K562 (cell line): ENCODE results near the gene TMC6. TPM values are rescaled to one million over a fixed set of nuclear protein-coding genes. Genes with fewer than 3 reads are reported as not detected.

Source experiments
- CHCHD3 ChIP-seq: fragments of 250-450 bp; sonication (Bioruptor Pico); IDR thresholded peaks from 2 replicates; pipeline ENCODE4 v2.1.2; 2022; ENCODE audit warnings: mild to moderate bottlenecking
- CHD1 ChIP-seq: fragments of 200-600 bp; sonication (generic); IDR thresholded peaks from one replicate; pipeline ENCODE4 v1.6.1; 2012; ENCODE audit warnings: mild to moderate bottlenecking, moderate library complexity, low read length, inconsistent platforms
- EHMT2 ChIP-seq: fragments of 450-650 bp; IDR thresholded peaks from 2 replicates; pipeline ENCODE4 v1.6.1; 2018; ENCODE audit warnings: antibody characterized with exemption
- EP300 ChIP-seq: IDR thresholded peaks from 2 replicates; pipeline ENCODE4 v1.6.1; 2012; ENCODE audit warnings: low read length, improper control_type of control experiment
- GTF3C2 ChIP-seq: IDR thresholded peaks from 3 replicates; pipeline ENCODE4 v1.6.1; 2011; ENCODE audit warnings: borderline replicate concordance, mild to moderate bottlenecking, moderate library complexity; ENCODE audit not compliant: insufficient read length; ENCODE audit errors: extremely low read depth
- HCFC1 ChIP-seq: IDR thresholded peaks from 2 replicates; pipeline ENCODE4 v1.6.1; 2012; ENCODE audit warnings: low read depth, low read length, improper control_type of control experiment
- MECOM ChIP-seq: fragments of 250-450 bp; sonication (Bioruptor Pico); IDR thresholded peaks from 2 replicates; pipeline ENCODE4 v1.8.0; 2022; ENCODE audit warnings: inconsistent platforms
- MIER1 ChIP-seq: fragments of 450-650 bp; IDR thresholded peaks from 2 replicates; pipeline ENCODE4 v1.6.1; 2016; ENCODE audit warnings: antibody characterized with exemption, mild to moderate bottlenecking, low read depth
- NFE2 ChIP-seq: IDR thresholded peaks from 2 replicates; pipeline ENCODE4 v1.6.1; 2014; ENCODE audit warnings: antibody characterized with exemption, low read depth
- POLR2A ChIP-seq: fragments of 450-650 bp; conservative IDR thresholded peaks from 2 replicates; pipeline ENCODE4 v1.6.1; 2016
- RBFOX2 ChIP-seq: fragments of 200-400 bp; formaldehyde crosslinking; IDR thresholded peaks from 2 replicates; pipeline ENCODE4 v1.6.1; 2017; ENCODE audit warnings: low read depth, mild to moderate bottlenecking, low read length, moderate library complexity
- RBM22 ChIP-seq: fragments of 200-400 bp; formaldehyde crosslinking; IDR thresholded peaks from 2 replicates; pipeline ENCODE4 v1.6.1; 2018; ENCODE audit warnings: low read length, low read depth; ENCODE audit not compliant: poor library complexity, severe bottlenecking
- RCOR1 ChIP-seq, 2 experiments: IDR thresholded peaks; 2 replicates each; pipeline ENCODE4 v1.6.1; 2012; ENCODE audit warnings: low read depth in 2 of 2, low read length in 2 of 2, borderline replicate concordance in 1 of 2, improper control_type of control experiment in 1 of 2
- SMAD3 ChIP-seq: fragments of 450-650 bp; formaldehyde crosslinking; conservative IDR thresholded peaks from 2 replicates; pipeline ENCODE4 v1.4.0; 2020; ENCODE audit warnings: mild to moderate bottlenecking
- SNRNP70 ChIP-seq: fragments of 200-400 bp; formaldehyde crosslinking; optimal IDR thresholded peaks from 2 replicates; pipeline ENCODE3; 2017; ENCODE audit warnings: low read depth, low read length
- ZNF57 ChIP-seq: fragments of 450-650 bp; formaldehyde crosslinking; IDR thresholded peaks from 2 replicates; pipeline ENCODE4 v1.4.0; 2020; ENCODE audit warnings: mild to moderate bottlenecking, moderate library complexity
- polyA plus RNA-seq, 8 experiments: library from polyadenylated mRNA; depleted of rRNA in 4 of 8; stranded (reverse) in 5 of 8; unstranded in 3 of 8; fragments of >200 nt; fragmentation: Nextera tagmentation in 2 of 8; fragmentation: Illumina TruSeq in 1 of 8; extraction: Ambion mirVana in 2 of 8; extraction: Trizol in 1 of 8; gene quantifications; 2 replicates each; pipeline versions ENCODE4 v1.2.1 to v1.2.3, GENCODE V29; 2011 to 2014; ENCODE audit warnings: inconsistent platforms in 1 of 8, missing spikeins in 1 of 8
- total RNA-seq, 7 experiments: library from RNA; depleted of rRNA in 6 of 7; stranded (reverse); fragments of >200 nt in 6 of 7; fragmentation: Illumina TruSeq in 2 of 7; extraction: Trizol in 2 of 7; gene quantifications; 2 replicates each; pipeline versions ENCODE4 v1.2.1 to v1.2.3, GENCODE V29; 2011 to 2021; ENCODE audit warnings: low replicate concordance in 1 of 7
- TF ChIP-seq, protein P1 (sequence below): fragments of 250-450 bp; sonication (Bioruptor Pico); IDR thresholded peaks from 2 replicates; pipeline ENCODE4 v1.6.1; 2021; ENCODE audit warnings: mild to moderate bottlenecking

The TMC6 gene
- total and polyA plus RNA-seq, 9 of the 15 experiments (the other 6 are each of a cell fraction or from before 2014, with no cell fraction given): 4.1 to 351 (median 66.9) TPM

DNA sequence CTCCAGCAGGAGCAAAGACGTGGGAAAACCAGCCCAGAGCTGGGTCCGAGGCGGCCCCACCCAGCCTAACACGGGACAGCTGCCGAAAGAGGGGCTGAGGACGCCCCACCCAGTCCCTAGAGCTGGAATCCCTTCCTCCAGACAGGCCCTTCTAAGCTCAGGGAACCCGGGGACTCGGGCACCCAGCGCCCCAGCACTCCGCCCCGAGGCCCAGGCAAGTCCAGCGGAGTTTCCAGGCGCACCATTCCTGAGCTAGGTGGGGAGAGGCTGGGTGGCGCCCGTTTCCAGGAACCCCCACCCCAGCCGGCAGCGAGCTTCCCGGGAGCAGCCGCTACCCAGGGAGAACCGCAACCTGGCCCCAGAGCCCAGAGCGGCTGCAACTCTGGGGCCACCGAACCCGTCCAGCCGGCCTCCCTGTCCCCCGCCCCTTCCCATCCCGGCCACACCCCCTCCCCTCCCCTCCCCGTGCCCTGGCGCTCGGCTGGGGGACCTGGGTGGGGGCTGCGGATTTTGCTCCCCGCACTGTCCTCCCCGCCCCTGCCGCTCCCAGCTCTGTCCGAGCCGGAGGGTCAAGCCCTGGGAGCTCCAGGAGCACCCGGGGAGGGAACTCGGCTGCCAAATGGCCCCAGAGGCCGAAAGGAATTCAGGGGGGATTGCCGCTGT is 536 bp downstream of the TMC6 start (continued):
- no peak for TF ChIP-seq GTF3C2
- peak; percentile 9 for TF ChIP-seq RBM22
- TF ChIP-seq HCFC1: no peak
- no peak for TF ChIP-seq CHCHD3 (CRISPR knock-in tag)
- TF ChIP-seq EP300: no peak
- TF ChIP-seq CHD1: peak; percentile 42
- TF ChIP-seq NFE2: no peak
- no peak for TF ChIP-seq MECOM (CRISPR knock-in tag)
- TF ChIP-seq ZNF57 (CRISPR knock-in tag): no peak
- TF ChIP-seq, protein P1, sequence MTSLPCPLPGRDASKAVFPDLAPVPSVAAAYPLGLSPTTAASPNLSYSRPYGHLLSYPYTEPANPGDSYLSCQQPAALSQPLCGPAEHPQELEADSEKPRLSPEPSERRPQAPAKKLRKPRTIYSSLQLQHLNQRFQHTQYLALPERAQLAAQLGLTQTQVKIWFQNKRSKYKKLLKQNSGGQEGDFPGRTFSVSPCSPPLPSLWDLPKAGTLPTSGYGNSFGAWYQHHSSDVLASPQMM (CRISPR knock-in tag): no peak
- TF ChIP-seq RBFOX2: peak; percentile 78
- 0 out of 2 replicates have a peak, but pooled peaks have one; percentile 51 for TF ChIP-seq POLR2A
- TF ChIP-seq RCOR1 (IDR thresholded peaks at IDR 0.05; ENCODE audit: borderline replicate concordance in 1 of 2, low read depth in 2 of 2, low read length in 2 of 2): no peak
- TF ChIP-seq MIER1: peak; percentile 79
- TF ChIP-seq SMAD3: no peak
- TF ChIP-seq SNRNP70: no peak
- no peak for TF ChIP-seq EHMT2
